Measurements from ENCODE around the gene FDXACB1.

The FDXACB1 gene

GRCh38 chr11:111835665-111836064 lies 43.3 kb downstream of the FDXACB1 start:
- TF ChIP-seq CTCF (IDR thresholded peaks at IDR 0.05; ENCODE audit: low read depth, low read length): no peak
- no peak overlapping the region for H3K4me3 ChIP-seq (ENCODE audit: low read depth, low read length)

GRCh38 chr11:111834432-111835163 lies 44.4 kb downstream of the FDXACB1 start:
- TF ChIP-seq CTCF (IDR thresholded peaks at IDR 0.05; ENCODE audit: low read depth, low read length): no peak
- H3K4me3 ChIP-seq (ENCODE audit: low read depth, low read length): no peak overlapping the region

GRCh38 chr11:111833524-111833923 lies 45.4 kb downstream of the FDXACB1 start:
- TF ChIP-seq CTCF (IDR thresholded peaks at IDR 0.05; ENCODE audit: low read depth, low read length): no peak
- no peak overlapping the region for H3K4me3 ChIP-seq (ENCODE audit: low read depth, low read length)

- no peak for TF ChIP-seq CTCF (IDR thresholded peaks at IDR 0.05; ENCODE audit: low read depth, low read length)
- H3K4me3 ChIP-seq (ENCODE audit: low read depth, low read length): no peak overlapping the region
These were observed 49.6 kb downstream of the FDXACB1 start for GRCh38 chr11:111829185-111829968.

- no peak for TF ChIP-seq CTCF (IDR thresholded peaks at IDR 0.05; ENCODE audit: low read depth, low read length)
- H3K4me3 ChIP-seq (ENCODE audit: low read depth, low read length): no peak overlapping the region
These were observed 52.5 kb downstream of the FDXACB1 start for GRCh38 chr11:111826322-111826950.

All from WI38 (cell line).